DOHH2 (cell line): ENCODE measurements around the gene NDUFA9.

Experiments used
- H3F3A ChIP-seq: fragments of 200-600 bp; sonication (generic), shearing (Covaris generic); 2 replicates; pipeline ENCODE4 v1.6.0; 2016; ENCODE audit warnings: antibody characterized with exemption, mild to moderate bottlenecking; ENCODE audit not compliant: control insufficient read depth, insufficient read depth
- H3K27ac ChIP-seq: fragments of 200-600 bp; sonication (generic); 2 replicates; pipeline ENCODE4 v1.5.1; 2014; ENCODE audit warnings: low read depth, mild to moderate bottlenecking, low read length, moderate library complexity
- H3K27me3 ChIP-seq: fragments of 200-600 bp; sonication (generic); 2 replicates; pipeline ENCODE4 v1.6.1; 2014; ENCODE audit warnings: mild to moderate bottlenecking, low read length, mixed read lengths; ENCODE audit not compliant: control insufficient read depth
- H3K36me3 ChIP-seq: fragments of 200-600 bp; sonication (generic); 2 replicates; pipeline ENCODE4 v1.6.1; 2014; ENCODE audit warnings: mild to moderate bottlenecking, low read length, moderate library complexity, mixed read lengths; ENCODE audit not compliant: control insufficient read depth
- H3K4me1 ChIP-seq: fragments of 200-600 bp; sonication (generic); 2 replicates; pipeline ENCODE4 v1.6.1; 2014; ENCODE audit warnings: mild to moderate bottlenecking, low read length, mixed read lengths; ENCODE audit not compliant: control insufficient read depth
- H3K4me2 ChIP-seq: fragments of 200-600 bp; sonication (generic); 2 replicates; pipeline ENCODE4 v1.6.0; 2014; ENCODE audit warnings: mild to moderate bottlenecking, low read length, moderate library complexity
- H3K4me3 ChIP-seq: fragments of 200-600 bp; sonication (generic); 2 replicates; pipeline ENCODE4 v1.5.1; 2014; ENCODE audit warnings: mild to moderate bottlenecking, low read length, mixed read lengths
- H3K79me2 ChIP-seq: fragments of 200-600 bp; sonication (generic); 2 replicates; pipeline ENCODE4 v1.6.1; 2014; ENCODE audit warnings: mild to moderate bottlenecking, low read length, mixed read lengths; ENCODE audit not compliant: control insufficient read depth
- H3K9me2 ChIP-seq: fragments of 200-600 bp; sonication (generic); replicated peaks from 2 replicates; pipeline ENCODE4 v1.6.1; 2014; ENCODE audit warnings: mild to moderate bottlenecking, low read length, mixed read lengths; ENCODE audit not compliant: control insufficient read depth
- H3K9me3 ChIP-seq: fragments of 200-600 bp; sonication (generic); 2 replicates; pipeline ENCODE4 v1.6.1; 2014; ENCODE audit warnings: antibody characterized with exemption, low read length, mixed read lengths; ENCODE audit not compliant: control insufficient read depth, insufficient read depth
- H4K20me1 ChIP-seq: fragments of 200-600 bp; sonication (generic); 2 replicates; pipeline ENCODE4 v1.6.0; 2014; ENCODE audit warnings: low read depth, mild to moderate bottlenecking, antibody characterized with exemption, low read length, moderate library complexity; ENCODE audit not compliant: control insufficient read depth, insufficient read depth
- EZH2phosphoT487 ChIP-seq: fragments of 200-600 bp; sonication (generic); IDR thresholded peaks from 2 replicates; pipeline ENCODE4 v1.6.1; 2017; ENCODE audit warnings: borderline replicate concordance, mild to moderate bottlenecking, antibody characterized with exemption, low read length, moderate library complexity, mixed read lengths
- TF ChIP-seq, protein P1 (sequence below): fragments of 200-600 bp; sonication (generic); IDR thresholded peaks from one replicate; pipeline ENCODE4 v1.5.1; 2014; ENCODE audit warnings: antibody characterized with exemption, mild to moderate bottlenecking, low read depth, low read length; ENCODE audit not compliant: poor library complexity, severe bottlenecking

The NDUFA9 gene

DNA sequence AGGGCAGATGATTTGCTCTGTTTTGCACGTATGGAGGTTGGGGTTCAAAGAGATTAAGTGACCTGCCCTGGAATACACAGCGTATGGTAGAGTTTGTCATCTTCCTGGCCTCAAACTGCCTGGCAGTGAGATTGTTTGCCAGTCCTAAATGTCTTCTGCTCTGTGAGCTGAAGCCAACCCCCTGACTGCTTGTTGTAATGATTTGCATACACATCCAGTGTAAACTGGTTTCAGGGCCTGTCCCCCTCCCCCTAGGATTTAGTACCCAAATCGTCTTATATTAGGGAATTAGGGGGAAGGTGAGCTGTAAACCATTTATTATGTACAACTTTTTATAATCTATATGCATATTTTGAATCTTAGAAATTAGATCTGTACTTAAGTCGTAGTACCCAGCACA is 38.4 kb upstream of the NDUFA9 start:
- Histone ChIP-seq H3K79me2 (peaks cover 13% of the 10 kb centered on the region), H3K4me2 (no peak overlapping the region), H3K4me1 (peaks cover 4% of the 10 kb centered on the region), H3K9me3 (no peaks in the 10 kb centered on the region), H3F3A (no peaks in the 10 kb centered on the region), H3K27me3 (no peaks in the 10 kb centered on the region), H4K20me1 (no peaks in the 10 kb centered on the region), H3K4me3 (no peak overlapping the region), H3K36me3 (peaks cover 20% of the 10 kb centered on the region), H3K27ac (no peak overlapping the region), H3K9me2 (no peaks in the 10 kb centered on the region)
- no peak for TF ChIP-seq EZH2phosphoT487
- TF ChIP-seq, protein P1, sequence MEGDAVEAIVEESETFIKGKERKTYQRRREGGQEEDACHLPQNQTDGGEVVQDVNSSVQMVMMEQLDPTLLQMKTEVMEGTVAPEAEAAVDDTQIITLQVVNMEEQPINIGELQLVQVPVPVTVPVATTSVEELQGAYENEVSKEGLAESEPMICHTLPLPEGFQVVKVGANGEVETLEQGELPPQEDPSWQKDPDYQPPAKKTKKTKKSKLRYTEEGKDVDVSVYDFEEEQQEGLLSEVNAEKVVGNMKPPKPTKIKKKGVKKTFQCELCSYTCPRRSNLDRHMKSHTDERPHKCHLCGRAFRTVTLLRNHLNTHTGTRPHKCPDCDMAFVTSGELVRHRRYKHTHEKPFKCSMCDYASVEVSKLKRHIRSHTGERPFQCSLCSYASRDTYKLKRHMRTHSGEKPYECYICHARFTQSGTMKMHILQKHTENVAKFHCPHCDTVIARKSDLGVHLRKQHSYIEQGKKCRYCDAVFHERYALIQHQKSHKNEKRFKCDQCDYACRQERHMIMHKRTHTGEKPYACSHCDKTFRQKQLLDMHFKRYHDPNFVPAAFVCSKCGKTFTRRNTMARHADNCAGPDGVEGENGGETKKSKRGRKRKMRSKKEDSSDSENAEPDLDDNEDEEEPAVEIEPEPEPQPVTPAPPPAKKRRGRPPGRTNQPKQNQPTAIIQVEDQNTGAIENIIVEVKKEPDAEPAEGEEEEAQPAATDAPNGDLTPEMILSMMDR, result no peak

DNA sequence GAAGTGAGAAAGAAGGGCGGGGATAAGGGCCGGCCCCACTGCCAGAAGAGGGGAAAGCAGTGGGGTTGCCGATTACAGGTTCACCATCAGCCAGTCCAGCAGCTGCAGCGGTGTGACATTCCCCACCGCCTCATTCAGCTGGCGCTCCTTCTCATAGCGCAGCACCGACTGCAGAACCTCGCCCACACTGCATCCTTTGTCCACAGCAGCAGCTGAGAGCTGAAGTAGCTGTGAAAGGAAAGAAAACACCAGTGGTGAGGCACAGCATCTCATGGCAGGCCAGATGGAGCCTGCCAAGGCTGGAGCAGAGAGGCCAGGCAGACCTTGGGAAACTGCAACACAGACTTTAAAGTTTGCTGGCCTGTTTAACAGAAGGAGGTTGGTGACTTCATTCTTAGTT is 33.2 kb upstream of the NDUFA9 start:
- Histone ChIP-seq H3K4me2 (no peak overlapping the region), H3K4me1 (no peaks in the 10 kb centered on the region)

DNA sequence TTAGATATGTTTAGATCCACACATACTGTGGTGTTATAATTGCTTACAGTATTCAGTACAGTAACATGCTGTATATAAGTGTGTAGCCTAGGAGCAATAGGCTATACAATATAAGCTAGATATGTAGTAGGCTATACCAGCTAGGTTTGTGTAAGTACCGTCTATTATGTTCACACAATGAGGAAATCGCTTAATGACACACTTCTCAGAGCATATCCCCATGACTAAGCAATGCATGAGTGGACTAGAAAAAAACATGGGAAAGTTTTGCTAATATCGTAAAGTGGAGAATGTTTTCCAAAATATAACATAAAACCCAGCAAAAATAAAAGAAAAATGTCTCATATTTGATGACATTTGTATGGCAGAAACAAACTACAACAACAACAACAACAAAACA is 27.4 kb upstream of the NDUFA9 start:
- Histone ChIP-seq H3K27ac (no peak overlapping the region), H3F3A (no peaks in the 10 kb centered on the region), H3K36me3 (no peaks in the 10 kb centered on the region), H3K4me2 (no peak overlapping the region), H4K20me1 (no peaks in the 10 kb centered on the region), H3K4me3 (no peak overlapping the region), H3K27me3 (no peaks in the 10 kb centered on the region), H3K9me2 (no peaks in the 10 kb centered on the region), H3K9me3 (no peaks in the 10 kb centered on the region), H3K4me1 (no peaks in the 10 kb centered on the region), H3K79me2 (no peaks in the 10 kb centered on the region)
- TF ChIP-seq EZH2phosphoT487, result no peak
- TF ChIP-seq, protein P1, result no peak

More for the DNA sequence above, 33.2 kb upstream of the NDUFA9 start:
- H3K27me3 ChIP-seq, result no peaks in the 10 kb centered on the region
- no peaks in the 10 kb centered on the region for H4K20me1 ChIP-seq
- H3K27ac ChIP-seq, result no peak overlapping the region
- H3K4me3 ChIP-seq, result no peak overlapping the region
- TF ChIP-seq EZH2phosphoT487, result no peak
- TF ChIP-seq, protein P1, result no peak
- H3K36me3 ChIP-seq, result peaks cover 16% of the 10 kb centered on the region
- no peaks in the 10 kb centered on the region for H3K9me3 ChIP-seq
- H3F3A ChIP-seq, result no peaks in the 10 kb centered on the region
- no peaks in the 10 kb centered on the region for H3K9me2 ChIP-seq
- H3K79me2 ChIP-seq, result no peaks in the 10 kb centered on the region

DNA sequence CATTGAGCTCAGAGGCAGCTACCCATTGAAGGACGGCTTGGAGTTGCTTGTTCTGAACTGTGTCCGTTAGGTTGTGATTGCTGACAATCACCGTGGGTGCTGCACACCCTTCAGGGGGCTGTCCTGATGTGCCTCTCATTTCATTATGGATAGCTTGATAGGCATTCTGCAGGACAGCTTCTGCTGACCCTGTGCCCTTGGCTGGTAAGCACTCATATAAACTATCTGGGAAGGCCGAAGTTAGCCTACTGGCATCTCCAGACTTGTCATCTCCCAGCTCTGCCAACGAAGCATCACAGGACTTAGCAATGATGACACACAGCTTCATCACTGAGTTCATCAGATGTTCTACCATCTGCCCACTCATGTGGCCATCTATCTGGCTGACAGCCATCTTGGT is 22.4 kb upstream of the NDUFA9 start:
- Histone ChIP-seq H3K9me3 (no peaks in the 10 kb centered on the region), H3K4me2 (no peak overlapping the region), H3F3A (no peaks in the 10 kb centered on the region), H3K4me3 (no peak overlapping the region), H3K36me3 (no peaks in the 10 kb centered on the region), H3K27me3 (peaks cover 10% of the 10 kb centered on the region), H3K79me2 (no peaks in the 10 kb centered on the region), H3K4me1 (no peaks in the 10 kb centered on the region), H3K9me2 (no peaks in the 10 kb centered on the region), H4K20me1 (no peaks in the 10 kb centered on the region), H3K27ac (no peak overlapping the region)
- no peak for TF ChIP-seq EZH2phosphoT487
- TF ChIP-seq, protein P1, result no peak
